ENCODE measurements around the gene ZNF8. TPM values are rescaled to one million over a fixed set of nuclear protein-coding genes. Genes with fewer than 3 reads are reported as not detected.

Gene ZNF8
- polyA plus RNA-seq, 2 of the 4 experiments (the other 2 are of a cell fraction) = 2.3 to 4.0 TPM

DNA sequence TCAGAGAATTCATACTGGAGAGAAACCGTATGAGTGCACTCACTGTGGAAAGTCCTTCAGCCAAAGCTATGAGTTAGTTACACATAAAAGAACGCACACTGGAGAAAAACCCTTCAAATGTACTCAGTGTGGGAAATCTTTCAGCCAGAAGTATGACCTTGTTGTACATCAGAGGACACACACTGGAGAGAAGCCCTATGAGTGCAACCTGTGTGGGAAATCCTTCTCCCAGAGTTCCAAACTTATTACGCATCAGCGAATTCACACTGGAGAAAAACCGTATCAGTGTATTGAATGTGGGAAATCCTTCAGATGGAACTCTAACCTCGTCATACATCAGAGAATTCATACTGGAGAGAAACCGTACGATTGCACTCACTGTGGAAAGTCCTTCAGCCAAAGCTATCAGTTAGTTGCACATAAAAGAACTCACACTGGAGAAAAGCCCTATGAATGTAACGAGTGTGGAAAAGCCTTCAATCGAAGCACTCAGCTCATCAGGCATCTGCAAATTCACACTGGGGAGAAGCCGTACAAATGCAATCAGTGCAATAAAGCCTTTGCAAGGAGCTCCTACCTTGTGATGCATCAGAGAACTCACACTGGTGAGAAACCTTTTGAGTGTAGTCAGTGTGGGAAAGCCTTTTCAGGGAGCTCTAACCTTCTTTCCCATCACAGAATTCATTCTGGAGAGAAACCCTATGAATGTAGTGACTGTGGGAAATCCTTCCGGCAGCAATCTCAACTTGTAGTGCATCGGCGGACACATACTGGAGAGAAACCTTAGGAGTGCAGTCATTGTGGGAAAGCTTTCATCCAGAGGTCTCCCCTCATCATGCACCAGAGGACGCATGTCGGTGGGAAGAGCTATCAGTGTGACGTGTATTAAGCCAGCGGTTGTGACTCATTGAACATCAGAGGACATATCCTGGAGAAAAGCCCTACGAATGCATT, 16.5 kb upstream of the ZNF8 start (continued):
- TF ChIP-seq, protein P1, sequence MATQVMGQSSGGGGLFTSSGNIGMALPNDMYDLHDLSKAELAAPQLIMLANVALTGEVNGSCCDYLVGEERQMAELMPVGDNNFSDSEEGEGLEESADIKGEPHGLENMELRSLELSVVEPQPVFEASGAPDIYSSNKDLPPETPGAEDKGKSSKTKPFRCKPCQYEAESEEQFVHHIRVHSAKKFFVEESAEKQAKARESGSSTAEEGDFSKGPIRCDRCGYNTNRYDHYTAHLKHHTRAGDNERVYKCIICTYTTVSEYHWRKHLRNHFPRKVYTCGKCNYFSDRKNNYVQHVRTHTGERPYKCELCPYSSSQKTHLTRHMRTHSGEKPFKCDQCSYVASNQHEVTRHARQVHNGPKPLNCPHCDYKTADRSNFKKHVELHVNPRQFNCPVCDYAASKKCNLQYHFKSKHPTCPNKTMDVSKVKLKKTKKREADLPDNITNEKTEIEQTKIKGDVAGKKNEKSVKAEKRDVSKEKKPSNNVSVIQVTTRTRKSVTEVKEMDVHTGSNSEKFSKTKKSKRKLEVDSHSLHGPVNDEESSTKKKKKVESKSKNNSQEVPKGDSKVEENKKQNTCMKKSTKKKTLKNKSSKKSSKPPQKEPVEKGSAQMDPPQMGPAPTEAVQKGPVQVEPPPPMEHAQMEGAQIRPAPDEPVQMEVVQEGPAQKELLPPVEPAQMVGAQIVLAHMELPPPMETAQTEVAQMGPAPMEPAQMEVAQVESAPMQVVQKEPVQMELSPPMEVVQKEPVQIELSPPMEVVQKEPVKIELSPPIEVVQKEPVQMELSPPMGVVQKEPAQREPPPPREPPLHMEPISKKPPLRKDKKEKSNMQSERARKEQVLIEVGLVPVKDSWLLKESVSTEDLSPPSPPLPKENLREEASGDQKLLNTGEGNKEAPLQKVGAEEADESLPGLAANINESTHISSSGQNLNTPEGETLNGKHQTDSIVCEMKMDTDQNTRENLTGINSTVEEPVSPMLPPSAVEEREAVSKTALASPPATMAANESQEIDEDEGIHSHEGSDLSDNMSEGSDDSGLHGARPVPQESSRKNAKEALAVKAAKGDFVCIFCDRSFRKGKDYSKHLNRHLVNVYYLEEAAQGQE (IDR thresholded peaks at IDR 0.05) = no peak
- TF ChIP-seq, protein P2, sequence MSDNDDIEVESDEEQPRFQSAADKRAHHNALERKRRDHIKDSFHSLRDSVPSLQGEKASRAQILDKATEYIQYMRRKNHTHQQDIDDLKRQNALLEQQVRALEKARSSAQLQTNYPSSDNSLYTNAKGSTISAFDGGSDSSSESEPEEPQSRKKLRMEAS (IDR thresholded peaks at IDR 0.05) = no peak
- TF ChIP-seq CEBPB (IDR thresholded peaks at IDR 0.05) (no peak), FOSB (CRISPR knock-in tag; IDR thresholded peaks at IDR 0.05) (no peak), HDAC2 (IDR thresholded peaks at IDR 0.05) (no peak; the same call in 1 of the 2 replicates), RNF2 (IDR thresholded peaks at IDR 0.05; ENCODE audit: borderline replicate concordance, low read depth) (no peak)

DNA sequence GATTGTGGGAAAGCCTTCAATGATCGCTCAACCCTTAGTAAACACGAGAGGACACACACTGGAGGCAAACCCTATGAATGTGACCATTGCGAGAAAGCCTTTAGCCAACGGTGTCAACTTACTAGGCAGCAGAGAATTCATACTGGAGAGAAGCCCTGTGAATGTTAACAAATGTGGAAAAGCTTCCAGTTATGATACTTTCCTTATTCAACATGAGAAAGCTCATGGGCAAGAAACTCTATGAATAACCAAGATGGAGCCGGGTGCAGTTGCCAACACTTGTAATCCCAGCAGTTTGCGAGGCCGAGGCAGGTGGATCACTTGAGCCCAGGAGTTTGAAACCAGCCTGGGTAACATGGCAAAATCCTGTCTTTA, 15.8 kb upstream of the ZNF8 start:
- Histone ChIP-seq H3K27ac (no peak overlapping the region), H3K4me3 (no peak overlapping the region), H3K4me2 (no peak overlapping the region), H3K4me1 (no peaks in the 10 kb centered on the region), H3K9me3 (peaks cover 100% of the 10 kb centered on the region)
- ChIA-PET CTCF (interaction anchor here (1.4 kb wide), 1 partner anchor 10 kb away, joined by 3 read pairs; no protein-coding TSS in a partner anchor), POLR2A (no interaction called here)
- WGBS (ENCODE audit: missing lambda C conversion rate) = 93% methylated on average over 7 of the region's 7 CpGs
- no peak for ATAC-seq
- peak; percentile 74 for FAIRE-seq
- TF ChIP-seq RNF2 (IDR thresholded peaks at IDR 0.05; ENCODE audit: borderline replicate concordance, low read depth) = no peak
- TF ChIP-seq CEBPB (IDR thresholded peaks at IDR 0.05) = no peak
- TF ChIP-seq KDM1A (IDR thresholded peaks at IDR 0.05; ENCODE audit: low read depth) = no peak
- TF ChIP-seq, protein P3, sequence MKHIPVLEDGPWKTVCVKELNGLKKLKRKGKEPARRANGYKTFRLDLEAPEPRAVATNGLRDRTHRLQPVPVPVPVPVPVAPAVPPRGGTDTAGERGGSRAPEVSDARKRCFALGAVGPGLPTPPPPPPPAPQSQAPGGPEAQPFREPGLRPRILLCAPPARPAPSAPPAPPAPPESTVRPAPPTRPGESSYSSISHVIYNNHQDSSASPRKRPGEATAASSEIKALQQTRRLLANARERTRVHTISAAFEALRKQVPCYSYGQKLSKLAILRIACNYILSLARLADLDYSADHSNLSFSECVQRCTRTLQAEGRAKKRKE (CRISPR knock-in tag; IDR thresholded peaks at IDR 0.05; ENCODE audit: low read depth) = no peak
- TF ChIP-seq HEYL (CRISPR knock-in tag; IDR thresholded peaks at IDR 0.05) = no peak
- no peak for TF ChIP-seq POLR2AphosphoS2 (conservative IDR thresholded peaks at IDR 0.05; ENCODE audit: low read length)
- TF ChIP-seq RCOR1 (IDR thresholded peaks at IDR 0.05; ENCODE audit: low read depth, low read length) = no peak
- TF ChIP-seq, protein P2 (IDR thresholded peaks at IDR 0.05) = no peak
- no peak for TF ChIP-seq RFX5 (IDR thresholded peaks at IDR 0.05)
- no peak for TF ChIP-seq TFCP2L1 (CRISPR knock-in tag; IDR thresholded peaks at IDR 0.05)
- no peak for TF ChIP-seq NR3C1 (IDR thresholded peaks at IDR 0.05)
- TF ChIP-seq CBX2 (IDR thresholded peaks at IDR 0.05; ENCODE audit: borderline replicate concordance, low read depth) = no peak
- no peak for TF ChIP-seq EHMT2 (IDR thresholded peaks at IDR 0.05; ENCODE audit: low read depth)
- TF ChIP-seq KDM5A (IDR thresholded peaks at IDR 0.05) = no peak
- TF ChIP-seq POLR2A (IDR thresholded peaks at IDR 0.05; ENCODE audit: low read length) = no peak
- TF ChIP-seq SMC3 (IDR thresholded peaks at IDR 0.05) = no peak
- TF ChIP-seq MAFK (IDR thresholded peaks at IDR 0.05; ENCODE audit: partially characterized antibody) = no peak
- DNase-seq (ENCODE audit: low read depth in 1 of 2, low spot score in 1 of 2) = no peak

DNA sequence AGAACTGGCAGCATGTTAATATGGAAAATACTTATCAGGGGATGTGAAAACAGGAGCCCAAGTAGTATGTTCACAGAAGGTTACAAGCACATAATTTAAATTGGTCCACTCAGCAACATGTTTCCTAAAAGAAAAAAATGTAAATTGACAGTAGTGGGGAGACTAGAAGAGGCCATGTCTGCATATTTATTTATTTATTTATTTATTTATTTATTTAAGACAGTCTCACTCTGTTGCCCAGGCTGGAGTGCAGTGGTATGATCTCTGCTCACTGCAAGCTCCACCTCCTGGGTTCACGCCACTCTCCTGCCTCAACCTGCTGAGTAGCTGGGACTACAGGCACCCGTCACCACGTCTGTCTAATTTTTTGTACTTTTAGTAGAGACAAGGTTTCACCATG, 13.7 kb upstream of the ZNF8 start:
- DNase-seq (ENCODE audit: low read depth in 1 of 2, low spot score in 1 of 2) (no peak), FAIRE-seq (no peak), ATAC-seq (no peak)
- 96% methylated on average over 3 of the region's 3 CpGs for WGBS (ENCODE audit: missing lambda C conversion rate)
- TF ChIP-seq ESRRA (IDR thresholded peaks at IDR 0.05; ENCODE audit: borderline replicate concordance, low read length) (no peak), ZC3H11A (IDR thresholded peaks at IDR 0.05) (peak; percentile 56), HOXB13 (CRISPR knock-in tag; IDR thresholded peaks at IDR 0.05; ENCODE audit: low read depth) (no peak), SREBF2 (IDR thresholded peaks at IDR 0.05) (no peak), HOXA7 (CRISPR knock-in tag; IDR thresholded peaks at IDR 0.05) (no peak)
- peaks cover 99% of the 10 kb centered on the region for H3K9me3 ChIP-seq
- no peak overlapping the region for H3K27ac ChIP-seq
- H3K4me2 ChIP-seq = no peak overlapping the region
- CTCF ChIA-PET = interaction anchor here (1.0 kb wide), 1 partner anchor 36 kb away, joined by 3 read pairs; no protein-coding TSS in a partner anchor
- H3K4me1 ChIP-seq = no peaks in the 10 kb centered on the region
- no peak overlapping the region for H3K4me3 ChIP-seq
- POLR2A ChIA-PET = no interaction called here
